CD4-positive, alpha-beta T cell treated with Interleukin-6 for 4 hours (primary cell): ENCODE results near the gene REXO1.
"Not testable (repeated sequence)": the region's sequence is repeated elsewhere in the genome, so short reads cannot be mapped to it uniquely, and the experiment has no call there.

ENCODE experiments used
- DNase-seq: peaks from one replicate; pipeline ENCODE4 v3.0.0-alpha.2; 2020; ENCODE audit warnings: mixed read lengths

The REXO1 gene

DNA sequence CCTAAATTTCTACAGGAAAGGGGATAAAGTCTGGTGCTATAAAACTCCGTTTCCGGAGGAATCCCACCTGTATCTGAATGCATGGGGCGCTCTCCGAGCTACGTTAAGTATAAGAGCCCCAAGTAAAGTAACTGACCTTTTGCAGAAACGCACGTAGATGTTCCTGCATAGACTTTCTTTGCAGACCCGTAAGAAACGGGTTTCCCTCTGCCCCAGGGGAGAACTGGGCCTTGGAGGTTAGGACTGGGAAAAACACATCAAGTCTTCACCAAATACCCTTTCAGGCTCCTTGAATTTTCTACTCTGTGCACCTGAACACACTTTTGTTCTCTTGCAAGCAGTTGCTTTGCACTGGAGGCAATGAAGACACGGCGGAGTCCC is 27.0 kb upstream of the REXO1 start:
- DNase-seq: not testable (repeated sequence)

DNA sequence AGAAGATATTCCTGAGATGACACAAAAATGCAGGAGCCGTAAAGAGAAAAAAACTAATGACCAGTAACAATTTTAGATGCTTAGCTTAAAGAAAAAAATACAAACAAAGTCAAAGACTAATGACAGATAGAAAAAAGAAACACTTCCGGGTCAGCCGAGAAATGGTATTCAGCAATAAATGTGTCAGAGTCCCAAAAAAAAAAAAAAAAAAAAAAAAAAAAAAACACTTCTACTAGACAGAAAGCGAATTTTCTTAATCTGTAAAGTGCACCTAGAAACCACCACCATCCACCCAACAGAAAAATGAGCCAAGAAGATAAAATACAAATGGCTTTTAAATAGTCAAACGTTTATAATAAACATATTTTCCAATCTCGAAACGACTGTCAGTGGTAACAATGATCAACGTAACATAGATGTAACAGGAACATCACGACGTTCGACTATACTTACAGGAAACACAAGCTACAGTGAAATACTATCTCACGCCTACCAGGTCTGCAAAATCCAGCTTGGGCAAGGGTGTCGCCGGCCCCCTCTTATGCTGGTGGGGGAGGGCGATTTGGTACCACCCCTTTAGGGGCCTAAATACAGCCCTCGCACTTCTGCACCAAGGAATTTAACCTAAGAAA is 26.4 kb upstream of the REXO1 start:
- no peak for DNase-seq

GRCh38 chr19:1873524-1874473 is 25.5 kb upstream of the REXO1 start:
- DNase-seq: no peak

GRCh38 chr19:1872807-1873523 is 24.7 kb upstream of the REXO1 start:
- no peak for DNase-seq

GRCh38 chr19:1871630-1872029 is 23.3 kb upstream of the REXO1 start:
- no peak for DNase-seq

GRCh38 chr19:1871140-1871597 is 22.9 kb upstream of the REXO1 start:
- no peak for DNase-seq

DNA sequence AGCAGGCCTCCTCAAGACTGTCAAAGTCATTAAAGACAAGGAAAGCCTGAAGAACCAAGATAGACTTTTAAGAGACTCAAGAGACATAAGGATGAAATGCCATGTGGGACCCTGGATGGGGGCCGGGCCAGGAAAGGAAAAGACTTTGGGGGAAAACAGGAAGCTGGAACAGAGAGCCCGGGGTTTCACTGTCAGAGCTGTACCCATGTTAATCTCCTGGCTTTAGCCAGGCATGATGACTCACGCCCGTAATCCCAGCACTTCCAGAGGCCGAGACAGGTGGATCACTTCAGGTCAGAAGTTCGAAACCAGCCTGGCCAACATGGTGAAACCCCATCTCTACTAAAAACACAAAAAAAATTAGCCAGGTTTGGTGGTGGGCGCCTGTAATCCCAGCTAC is 20.7 kb upstream of the REXO1 start:
- no peak for DNase-seq

- no peak for DNase-seq
These were observed 19.1 kb upstream of the REXO1 start for GRCh38 chr19:1867349-1867724.

GRCh38 chr19:1866693-1867348 is 18.5 kb upstream of the REXO1 start:
- no peak for DNase-seq

DNA sequence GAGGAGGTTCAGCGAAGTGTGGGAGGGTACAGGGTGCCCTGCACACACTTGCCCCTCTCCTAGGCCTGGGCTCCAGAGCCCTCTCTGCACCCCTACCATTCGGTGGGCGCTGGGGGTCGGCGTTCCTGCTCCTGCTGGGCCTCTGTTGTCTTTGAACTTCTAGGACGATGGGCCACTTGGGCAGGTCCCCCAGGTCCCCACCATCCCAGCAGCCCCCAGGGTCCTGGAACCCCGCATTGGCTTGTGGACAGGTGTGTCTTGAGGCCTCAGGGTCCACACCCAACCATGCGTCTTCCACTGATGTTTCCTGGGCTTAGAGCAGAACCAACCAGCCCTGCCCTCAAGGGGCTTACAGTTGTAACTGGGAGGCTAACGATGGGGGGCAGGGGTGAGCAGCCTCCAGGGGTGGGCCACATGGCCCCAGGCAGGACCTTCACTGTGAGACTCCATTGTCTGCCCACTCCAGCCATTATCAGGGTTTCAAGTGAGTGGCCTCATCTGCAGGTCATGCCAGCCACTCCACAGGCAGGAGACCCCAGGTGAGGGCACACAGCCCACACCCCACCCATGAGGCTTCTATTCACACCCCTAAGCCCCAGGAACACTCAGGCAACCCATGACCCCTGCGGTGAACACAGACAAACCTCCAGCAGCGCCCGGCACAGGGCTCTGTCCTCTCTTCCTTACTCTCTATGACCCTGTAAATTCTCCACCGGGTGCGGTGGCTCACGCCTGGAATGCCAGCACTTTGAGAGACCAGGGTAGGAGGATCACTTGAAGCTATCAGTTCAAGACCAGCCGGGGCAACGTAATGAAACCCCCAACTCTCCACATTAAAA is 17.1 kb upstream of the REXO1 start:
- DNase-seq: no peak

GRCh38 chr19:1864480-1865171 is 16.3 kb upstream of the REXO1 start:
- peak; percentile 74 for DNase-seq

- DNase-seq: peak; percentile 94
These were observed 15.6 kb upstream of the REXO1 start for GRCh38 chr19:1863638-1864479.

DNA sequence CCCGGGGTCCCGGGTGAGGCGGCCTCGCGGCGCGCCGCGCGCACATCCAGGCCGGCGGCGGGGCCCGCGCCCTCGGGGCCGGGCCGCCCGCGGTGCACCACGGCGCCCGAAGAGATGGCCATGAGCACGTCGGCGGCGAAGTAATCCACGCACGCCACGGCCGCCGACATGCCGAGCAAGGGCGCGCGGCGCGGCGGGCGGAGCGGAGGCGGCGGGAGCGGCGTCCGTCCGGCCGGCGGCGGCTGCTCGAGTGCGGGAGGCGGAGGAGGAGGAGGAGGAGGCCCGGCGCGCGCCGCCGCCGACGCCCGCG is 15.0 kb upstream of the REXO1 start, which contains the start of gene KLF16:
TSS of gene KLF16 (minus strand) at position 252 of the 310 bp plus-strand sequence. CDS start at position 170, 82 bp downstream.
- no peak for DNase-seq

DNA sequence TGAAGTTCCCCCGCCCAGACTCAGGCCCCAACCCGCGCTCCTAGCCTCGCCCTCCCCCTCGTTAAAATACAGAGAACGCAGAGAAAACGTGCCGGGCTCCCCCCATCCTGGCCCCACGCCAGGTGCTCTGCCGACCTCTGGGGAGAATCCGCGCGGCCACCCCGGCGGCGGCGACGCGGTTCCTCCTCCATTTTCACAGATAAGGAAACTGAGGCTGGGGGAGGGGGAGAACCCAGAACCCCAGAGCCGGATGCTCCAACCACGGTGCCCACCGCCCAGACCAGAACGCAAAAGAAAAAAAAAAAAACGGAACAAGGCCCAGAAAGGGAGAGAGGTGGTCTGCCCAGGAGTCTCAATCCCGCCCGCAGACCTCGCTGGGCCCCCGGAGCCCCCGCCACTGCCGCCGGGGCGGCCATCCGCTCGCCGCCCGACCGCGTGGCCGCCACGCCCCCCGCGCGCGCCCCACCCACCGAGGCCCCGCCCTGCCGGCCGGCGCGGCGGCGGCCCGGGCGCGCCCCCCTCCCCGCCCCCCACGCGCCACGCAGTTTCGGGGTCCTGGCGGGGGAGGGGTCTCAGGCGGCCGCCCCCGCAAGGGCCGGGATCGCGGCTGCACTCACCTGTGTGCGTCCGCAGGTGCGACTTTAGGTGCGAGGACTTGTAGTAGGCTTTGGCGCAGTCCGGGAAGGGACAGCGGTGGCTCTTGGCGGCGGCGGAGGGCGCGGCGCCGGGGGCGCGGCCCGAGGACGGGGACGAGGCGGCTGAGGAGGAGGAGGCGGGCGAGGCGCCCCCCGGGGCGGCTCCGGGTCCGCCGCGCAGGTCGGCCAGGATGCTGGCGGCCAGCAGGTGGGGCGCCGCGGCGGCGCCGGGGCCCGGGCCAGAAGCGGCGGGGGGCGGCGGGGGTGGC is 14.4 kb upstream of the REXO1 start:
- DNase-seq: peak; percentile 63

DNA sequence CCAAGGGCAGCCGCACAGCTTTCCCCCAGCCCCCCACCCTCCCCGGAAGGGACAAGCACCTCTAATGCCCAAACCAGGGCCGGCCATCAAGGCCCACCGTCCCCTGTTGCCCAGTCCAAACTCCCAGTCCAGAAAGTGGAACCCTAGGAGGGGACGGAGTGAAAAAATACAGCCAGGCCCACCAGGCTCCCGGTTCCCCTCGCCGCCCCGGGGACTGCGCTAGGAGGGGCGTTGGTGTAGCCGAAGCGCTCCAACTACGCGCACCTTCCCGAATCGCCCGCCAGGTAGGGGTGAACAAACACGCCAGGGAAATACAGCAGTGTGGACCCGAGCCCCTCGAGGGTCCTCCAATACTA is 13.8 kb upstream of the REXO1 start:
- DNase-seq: no peak

DNA sequence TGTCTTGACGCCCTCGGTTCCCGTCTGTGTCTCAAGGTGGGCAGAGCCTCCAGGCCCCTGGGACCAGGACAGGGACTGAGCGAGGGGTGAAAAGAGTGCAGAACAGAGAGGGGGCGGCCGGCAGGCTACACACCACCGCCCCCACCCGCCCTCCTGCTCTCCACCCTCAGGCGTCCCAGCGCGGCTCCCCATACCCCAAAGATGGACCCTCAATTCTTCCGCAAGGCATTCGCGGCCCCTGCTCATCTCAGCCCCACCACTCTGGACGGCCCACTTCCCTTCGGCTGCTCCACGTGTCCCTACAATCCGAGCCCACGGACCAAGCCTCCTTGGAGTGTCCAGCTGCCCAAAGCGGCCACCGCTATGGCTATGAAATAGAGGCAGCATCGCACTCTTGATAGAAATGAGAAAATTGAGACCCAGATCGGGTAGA is 13.3 kb upstream of the REXO1 start:
- DNase-seq: no peak

DNA sequence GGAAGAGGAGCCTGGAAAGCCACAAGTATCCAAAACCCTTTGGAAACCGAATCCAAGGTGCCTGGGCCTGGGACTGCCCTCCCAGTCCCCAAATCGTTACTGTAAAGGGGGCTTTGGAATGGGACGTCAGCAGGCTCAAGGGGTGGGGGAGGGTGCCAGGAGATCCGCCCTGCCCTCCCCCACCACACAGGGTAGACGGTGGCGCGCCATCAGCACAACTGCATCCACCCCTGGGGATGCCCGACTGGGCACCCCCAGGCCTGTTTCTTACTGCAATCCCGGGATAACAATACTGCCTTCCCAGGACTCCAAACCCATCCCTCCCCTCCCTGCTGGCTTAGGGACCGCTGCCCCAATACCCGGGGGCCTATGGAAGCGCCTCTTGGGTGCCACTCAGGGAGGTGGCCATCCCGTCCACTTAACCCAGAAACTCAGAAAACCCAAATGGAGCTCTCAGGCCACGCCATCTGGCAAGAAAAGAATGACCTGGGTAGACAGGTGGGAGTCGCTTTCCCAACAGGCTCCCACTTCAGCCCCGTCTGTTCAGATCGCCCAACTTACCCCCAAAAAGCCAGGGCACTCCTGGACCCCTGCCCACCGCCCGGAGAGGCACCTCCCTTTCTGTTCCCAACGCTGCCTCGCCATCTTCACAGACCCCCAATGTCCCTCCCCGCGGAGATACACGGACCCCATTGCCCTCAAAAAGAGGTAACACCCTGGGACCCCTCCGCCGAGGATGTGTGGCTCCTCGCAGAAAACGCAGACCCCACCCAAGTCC is 12.7 kb upstream of the REXO1 start:
- no peak for DNase-seq

GRCh38 chr19:1860042-1860775 is 11.9 kb upstream of the REXO1 start:
- peak; percentile 71 for DNase-seq
